Measurements from ENCODE around the gene DPH1.
"Not testable (repeated sequence)": the region's sequence is repeated elsewhere in the genome, so short reads cannot be mapped to it uniquely, and the experiment has no call there.

DPH1 gene

GRCh38 chr17:2029911-2030778 lies at the start of gene DPH1:
Gene DPH1 (plus strand): TSS chr17:2030153. CDS start chr17:2030170, 17 bp downstream.
- peak; percentile 27 for DNase-seq

GRCh38 chr17:1980665-1981250 lies 49.2 kb upstream of the DPH1 start:
- DNase-seq: no peak

GRCh38 chr17:1982793-1983366 lies 47.1 kb upstream of the DPH1 start:
- not testable (repeated sequence) for DNase-seq

- no peak for DNase-seq
These were observed 44.9 kb upstream of the DPH1 start for GRCh38 chr17:1985093-1985492.

GRCh38 chr17:1985686-1986085 lies 44.3 kb upstream of the DPH1 start:
- no peak for DNase-seq

GRCh38 chr17:1986783-1987451 lies 43.0 kb upstream of the DPH1 start:
- DNase-seq: no peak

GRCh38 chr17:1989135-1989534 lies 40.8 kb upstream of the DPH1 start:
- DNase-seq: no peak

GRCh38 chr17:1992541-1992940 lies 37.4 kb upstream of the DPH1 start:
- no peak for DNase-seq

GRCh38 chr17:1994707-1995106 lies 35.2 kb upstream of the DPH1 start:
- DNase-seq: no peak

- DNase-seq: no peak
These were observed 34.5 kb upstream of the DPH1 start for GRCh38 chr17:1995321-1995892.

GRCh38 chr17:1995907-1996799 lies 33.8 kb upstream of the DPH1 start:
- DNase-seq: no peak

- no peak for DNase-seq
These were observed 33.1 kb upstream of the DPH1 start for GRCh38 chr17:1996800-1997288.

GRCh38 chr17:1997289-1997926 lies 32.5 kb upstream of the DPH1 start:
- DNase-seq: no peak

- no peak for DNase-seq
These were observed 31.8 kb upstream of the DPH1 start for GRCh38 chr17:1997927-1998742.

GRCh38 chr17:1999557-2000251 lies 30.2 kb upstream of the DPH1 start:
- DNase-seq: no peak

GRCh38 chr17:2002767-2003329 lies 27.1 kb upstream of the DPH1 start:
- no peak for DNase-seq

- no peak for DNase-seq
These were observed 26.4 kb upstream of the DPH1 start for GRCh38 chr17:2003525-2003924.

- no peak for DNase-seq
These were observed 25.5 kb upstream of the DPH1 start for GRCh38 chr17:2004435-2004952.
